CD4-positive, alpha-beta T cell treated with Interleukin-12 subunit alpha and Interleukin-12 subunit beta, for 1 hour (primary cell): Measurements from ENCODE around the gene REP15.
"Not testable (repeated sequence)": the region's sequence is repeated elsewhere in the genome, so short reads cannot be mapped to it uniquely, and the experiment has no call there.

Experiments
- DNase-seq: peaks from one replicate; pipeline ENCODE4 v3.0.0-alpha.2; 2020

REP15 gene

GRCh38 chr12:27703720-27704452, 7.6 kb downstream of the REP15 start:
- DNase-seq = peak; percentile 72

GRCh38 chr12:27705263-27705662, 9.0 kb downstream of the REP15 start:
- no peak for DNase-seq

- no peak for DNase-seq
These were observed 11.0 kb downstream of the REP15 start for GRCh38 chr12:27707216-27707615.

GRCh38 chr12:27709212-27709931, 13.1 kb downstream of the REP15 start:
- DNase-seq = no peak

GRCh38 chr12:27709932-27710591, 13.8 kb downstream of the REP15 start:
- peak; percentile 36 for DNase-seq

- DNase-seq = peak; percentile 92
These were observed 14.5 kb downstream of the REP15 start, which contains the start of gene MRPS35 for GRCh38 chr12:27710592-27711316. TSS of gene MRPS35 (plus strand) at chr12:27710832. CDS start at chr12:27710844, 12 bp downstream.

- DNase-seq = peak; percentile 11
These were observed 15.1 kb downstream of the REP15 start for GRCh38 chr12:27711317-27711682.

GRCh38 chr12:27711967-27712366, 15.7 kb downstream of the REP15 start:
- DNase-seq = no peak

- no peak for DNase-seq
These were observed 27.0 kb downstream of the REP15 start for GRCh38 chr12:27723212-27723611.

- DNase-seq = no peak
These were observed 33.9 kb downstream of the REP15 start for GRCh38 chr12:27730097-27730588.

GRCh38 chr12:27732281-27732680, 36.0 kb downstream of the REP15 start:
- DNase-seq = peak; percentile 1

- DNase-seq = peak; percentile 47
These were observed 36.9 kb downstream of the REP15 start for GRCh38 chr12:27733052-27733656.

- DNase-seq = no peak
These were observed 37.5 kb downstream of the REP15 start for GRCh38 chr12:27733791-27734190.

- DNase-seq = not testable (repeated sequence)
These were observed 38.1 kb downstream of the REP15 start for GRCh38 chr12:27734321-27734720.

GRCh38 chr12:27743601-27744000, 47.4 kb downstream of the REP15 start:
- no peak for DNase-seq

- DNase-seq = not testable (repeated sequence)
These were observed 49.5 kb downstream of the REP15 start for GRCh38 chr12:27745734-27746133.
